Hematopoietic multipotent progenitor cell treated with erythropoietin and hydrocortisone succinate and interleukin-3 and kit ligand, for 6 days (in vitro differentiated cells): ENCODE data around the gene ZIC4.

Experiments
- DNase-seq: peaks from one replicate; pipeline ENCODE4 v3.0.0-alpha.2; 2015

ZIC4 gene

GRCh38 chr3:147404800-147405230 is 1.5 kb downstream of the ZIC4 start:
- no peak for DNase-seq

GRCh38 chr3:147404000-147404799 is 2.1 kb downstream of the ZIC4 start:
- no peak for DNase-seq

GRCh38 chr3:147403511-147403910 is 2.8 kb downstream of the ZIC4 start:
- no peak for DNase-seq

GRCh38 chr3:147402159-147402558 is 4.2 kb downstream of the ZIC4 start:
- no peak for DNase-seq

GRCh38 chr3:147401421-147401820 is 4.9 kb downstream of the ZIC4 start:
- no peak for DNase-seq

GRCh38 chr3:147400999-147401398 is 5.3 kb downstream of the ZIC4 start:
- DNase-seq: no peak

GRCh38 chr3:147400111-147400510 is 6.2 kb downstream of the ZIC4 start:
- DNase-seq: no peak

GRCh38 chr3:147398813-147399534 is 7.4 kb downstream of the ZIC4 start:
- no peak for DNase-seq

GRCh38 chr3:147397875-147398812 is 8.2 kb downstream of the ZIC4 start:
- no peak for DNase-seq

GRCh38 chr3:147397155-147397874 is 9.0 kb downstream of the ZIC4 start:
- DNase-seq: no peak

GRCh38 chr3:147396712-147397046 is 9.7 kb downstream of the ZIC4 start:
- DNase-seq: no peak

GRCh38 chr3:147395899-147396711 is 10.2 kb downstream of the ZIC4 start:
- no peak for DNase-seq

- DNase-seq: no peak
Observed at GRCh38 chr3:147394884-147395225, 11.5 kb downstream of the ZIC4 start.

GRCh38 chr3:147393943-147394883 is 12.1 kb downstream of the ZIC4 start:
- no peak for DNase-seq

GRCh38 chr3:147393261-147393942 is 12.9 kb downstream of the ZIC4 start:
- no peak for DNase-seq

GRCh38 chr3:147392625-147392946 is 13.8 kb downstream of the ZIC4 start:
- DNase-seq: no peak

- DNase-seq: no peak
Observed at GRCh38 chr3:147391781-147392624, 14.3 kb downstream of the ZIC4 start.

GRCh38 chr3:147390589-147391569 is 15.5 kb downstream of the ZIC4 start:
- DNase-seq: no peak
